ENCODE results near the gene BBS5.

DNA sequence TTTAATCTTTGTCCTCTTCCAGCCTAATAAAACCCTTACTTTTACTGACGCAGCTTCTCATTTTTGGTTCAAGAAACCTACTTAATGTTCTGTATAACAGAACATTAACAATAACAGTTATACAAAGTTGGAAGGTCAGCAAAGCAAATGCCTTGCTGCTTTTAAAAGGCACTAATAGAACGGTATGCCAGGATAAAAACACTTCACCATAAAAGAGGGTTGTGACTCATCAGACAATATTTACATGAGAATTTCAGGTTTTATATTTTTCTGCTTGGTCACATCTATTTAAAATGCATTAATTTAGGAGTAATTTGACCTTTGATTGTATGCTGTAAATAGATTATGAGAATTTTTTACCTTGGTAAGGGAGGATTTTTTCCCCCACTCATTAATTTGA, 33.2 kb downstream of the BBS5 start:
- TF ChIP-seq, protein P1, sequence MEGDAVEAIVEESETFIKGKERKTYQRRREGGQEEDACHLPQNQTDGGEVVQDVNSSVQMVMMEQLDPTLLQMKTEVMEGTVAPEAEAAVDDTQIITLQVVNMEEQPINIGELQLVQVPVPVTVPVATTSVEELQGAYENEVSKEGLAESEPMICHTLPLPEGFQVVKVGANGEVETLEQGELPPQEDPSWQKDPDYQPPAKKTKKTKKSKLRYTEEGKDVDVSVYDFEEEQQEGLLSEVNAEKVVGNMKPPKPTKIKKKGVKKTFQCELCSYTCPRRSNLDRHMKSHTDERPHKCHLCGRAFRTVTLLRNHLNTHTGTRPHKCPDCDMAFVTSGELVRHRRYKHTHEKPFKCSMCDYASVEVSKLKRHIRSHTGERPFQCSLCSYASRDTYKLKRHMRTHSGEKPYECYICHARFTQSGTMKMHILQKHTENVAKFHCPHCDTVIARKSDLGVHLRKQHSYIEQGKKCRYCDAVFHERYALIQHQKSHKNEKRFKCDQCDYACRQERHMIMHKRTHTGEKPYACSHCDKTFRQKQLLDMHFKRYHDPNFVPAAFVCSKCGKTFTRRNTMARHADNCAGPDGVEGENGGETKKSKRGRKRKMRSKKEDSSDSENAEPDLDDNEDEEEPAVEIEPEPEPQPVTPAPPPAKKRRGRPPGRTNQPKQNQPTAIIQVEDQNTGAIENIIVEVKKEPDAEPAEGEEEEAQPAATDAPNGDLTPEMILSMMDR (IDR thresholded peaks at IDR 0.05) = no peak
- TF ChIP-seq POLR2A (IDR thresholded peaks at IDR 0.05) = no peak
- TF ChIP-seq EP300 (IDR thresholded peaks at IDR 0.05) = no peak
